CD4-positive, alpha-beta T cell treated with Interleukin-17A for 1 hour (primary cell): Measurements from ENCODE around the gene POU3F3.

Source experiments
- DNase-seq: peaks from one replicate; pipeline ENCODE4 v3.0.0-alpha.2; 2020

Gene POU3F3

DNA sequence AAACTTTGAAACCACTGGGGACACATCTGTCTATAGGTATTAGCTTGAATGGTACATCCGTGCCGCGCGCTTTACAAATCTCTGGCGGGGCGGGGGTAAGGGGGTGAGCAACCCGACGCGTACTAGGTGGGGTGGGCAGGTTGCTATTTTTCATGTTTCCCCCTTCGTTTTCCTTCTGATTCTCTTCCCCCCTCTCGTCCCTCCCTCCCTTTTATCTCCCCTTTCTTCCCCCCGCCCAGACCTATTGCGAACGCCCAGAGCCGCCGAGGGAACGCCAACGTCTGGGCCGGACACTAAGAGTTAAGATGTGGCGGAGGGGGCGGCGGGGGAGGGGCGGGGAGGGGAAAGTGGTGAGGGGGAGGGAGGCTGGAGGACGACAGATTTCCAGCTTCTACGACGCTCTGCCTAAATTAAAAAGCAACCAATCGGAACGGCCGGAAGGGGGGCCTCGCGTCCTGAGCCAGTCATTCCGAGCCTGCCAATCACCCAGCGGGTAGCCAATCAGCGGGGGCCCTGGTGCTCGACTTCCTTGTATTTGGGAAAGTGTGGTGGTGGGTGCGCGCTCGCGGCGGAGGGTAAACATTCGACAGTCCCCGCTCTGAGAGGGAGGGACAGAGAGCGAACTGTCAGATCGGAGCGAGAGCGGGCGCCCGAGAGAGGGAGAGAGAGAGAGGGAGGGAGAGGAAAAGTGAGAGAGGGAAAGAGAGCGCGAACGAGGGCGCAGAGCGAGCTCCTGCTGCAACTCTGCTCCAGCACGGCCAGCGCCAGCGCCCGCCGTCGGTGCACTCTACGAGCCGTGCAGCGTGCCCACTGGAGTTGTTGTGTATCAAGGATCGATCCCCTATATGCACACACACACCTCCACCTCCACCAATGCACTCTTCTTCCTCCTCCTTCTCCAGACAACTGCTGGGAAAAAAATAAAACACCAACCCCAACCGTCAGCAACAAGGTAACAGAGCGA is at the start of gene POU3F3:
TSS of gene POU3F3 (plus strand) at position 582 of the 964 bp plus-strand sequence. CDS start 1,396 bp downstream, outside the sequence.
- peak; percentile 33 for DNase-seq

DNA sequence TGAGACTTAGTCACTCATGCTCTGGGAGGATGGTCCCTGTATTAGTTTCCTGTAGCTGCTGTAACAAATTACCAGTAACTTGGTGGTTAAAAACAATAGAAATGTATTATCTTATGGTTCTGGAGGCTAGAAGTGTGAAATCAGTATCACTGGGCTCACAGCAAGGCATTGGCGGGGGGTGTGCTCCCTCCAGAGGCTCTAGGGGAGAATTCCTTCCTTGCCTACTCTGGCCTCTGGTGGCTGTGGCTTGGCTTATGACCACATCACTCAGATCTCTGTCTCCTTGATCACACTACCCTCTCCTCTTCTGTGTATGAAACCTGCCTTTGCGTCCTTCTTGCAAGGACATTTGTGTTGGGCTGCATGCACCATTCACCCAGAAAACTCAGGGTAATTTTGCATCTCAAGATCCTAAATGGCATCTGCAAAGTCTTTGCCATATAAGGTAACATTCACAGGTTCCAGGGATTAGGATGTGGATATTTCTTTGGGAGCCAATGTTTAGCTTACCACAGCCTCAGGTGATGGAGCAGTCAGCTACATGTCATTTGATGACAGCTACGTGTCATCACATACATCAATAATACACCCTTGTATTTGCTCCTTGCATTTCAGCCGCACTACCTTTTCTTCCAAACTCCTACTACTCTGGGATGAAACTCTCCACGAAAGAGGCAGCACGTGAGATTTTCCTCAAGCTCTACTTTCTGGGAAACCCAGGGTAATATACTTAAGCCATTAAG is 49.6 kb upstream of the POU3F3 start:
- no peak for DNase-seq

DNA sequence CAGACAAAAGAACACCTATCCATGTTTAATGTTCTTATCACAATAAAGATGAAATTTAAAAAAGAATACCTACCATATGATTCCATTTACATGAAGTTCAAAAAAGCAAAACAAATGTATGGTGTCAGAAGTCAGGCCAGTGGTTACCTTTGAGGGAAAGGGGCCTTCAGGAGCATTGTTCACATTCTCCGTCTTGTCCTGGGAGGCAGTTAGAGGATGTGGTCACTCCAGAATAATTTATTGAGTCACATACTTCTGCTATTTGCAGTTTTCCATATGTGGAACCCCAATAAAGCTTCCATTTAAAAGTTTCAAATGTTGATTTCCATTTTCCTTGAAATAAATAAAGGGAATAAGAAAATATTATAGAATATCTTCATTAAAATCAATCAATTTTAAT is 41.6 kb upstream of the POU3F3 start:
- DNase-seq, result no peak

DNA sequence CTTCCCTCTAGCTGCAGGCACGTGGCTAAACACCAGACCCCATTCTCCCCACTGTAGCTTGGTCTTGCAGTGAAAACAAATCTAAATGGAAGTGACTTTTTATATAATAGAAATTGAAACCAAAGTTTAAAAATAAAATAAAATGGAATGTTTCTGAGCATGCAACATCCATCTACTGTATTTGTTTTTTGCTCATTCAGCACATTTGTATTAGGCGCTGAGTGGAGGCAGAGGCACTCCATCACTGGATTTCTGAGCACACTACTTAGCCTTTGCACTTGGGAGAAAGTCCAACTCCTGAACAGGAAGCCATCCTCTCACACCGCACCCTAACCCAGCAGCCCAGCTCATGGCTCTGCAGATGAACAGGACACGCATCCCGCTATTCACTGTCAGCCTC is 37.8 kb upstream of the POU3F3 start:
- DNase-seq, result no peak

DNA sequence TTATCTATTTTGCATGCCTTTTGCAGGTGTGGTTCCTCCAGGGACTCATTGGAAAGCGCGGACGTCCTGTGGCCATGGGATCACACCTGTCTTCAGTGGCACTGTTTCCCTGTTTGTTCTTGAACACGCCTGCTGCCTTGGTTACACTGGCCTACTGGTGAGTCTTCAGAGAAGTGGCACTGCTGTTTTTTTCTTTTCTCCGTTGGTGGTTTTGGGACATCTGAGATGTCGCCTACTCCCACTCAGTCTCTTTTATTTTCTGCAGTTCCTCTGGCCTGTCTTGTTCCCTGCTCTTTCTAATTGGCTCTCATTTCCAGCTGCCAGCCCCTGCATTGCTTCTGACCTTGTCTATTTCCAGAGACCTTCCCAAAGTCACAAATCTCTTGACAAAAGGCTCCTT is 35.7 kb upstream of the POU3F3 start:
- no peak for DNase-seq

DNA sequence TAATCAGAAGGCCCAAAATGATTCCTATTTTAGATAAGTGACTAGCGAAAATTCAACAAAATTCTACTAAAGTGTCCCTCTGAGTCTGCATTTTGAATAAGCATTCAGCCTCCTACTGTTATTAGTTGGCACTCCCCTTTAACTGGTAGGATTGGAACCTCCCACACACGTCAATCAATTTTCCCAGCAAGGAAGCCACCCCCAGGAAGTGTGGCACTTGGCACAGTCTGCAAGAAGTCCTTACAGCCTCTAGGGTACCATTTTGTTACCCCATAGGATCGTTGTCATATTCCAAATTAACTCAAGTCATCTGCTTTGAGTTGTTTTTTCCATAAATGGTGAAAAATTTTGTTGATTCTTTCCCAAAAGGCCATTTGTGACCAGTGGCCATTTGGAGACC is 33.8 kb upstream of the POU3F3 start:
- DNase-seq, result no peak

DNA sequence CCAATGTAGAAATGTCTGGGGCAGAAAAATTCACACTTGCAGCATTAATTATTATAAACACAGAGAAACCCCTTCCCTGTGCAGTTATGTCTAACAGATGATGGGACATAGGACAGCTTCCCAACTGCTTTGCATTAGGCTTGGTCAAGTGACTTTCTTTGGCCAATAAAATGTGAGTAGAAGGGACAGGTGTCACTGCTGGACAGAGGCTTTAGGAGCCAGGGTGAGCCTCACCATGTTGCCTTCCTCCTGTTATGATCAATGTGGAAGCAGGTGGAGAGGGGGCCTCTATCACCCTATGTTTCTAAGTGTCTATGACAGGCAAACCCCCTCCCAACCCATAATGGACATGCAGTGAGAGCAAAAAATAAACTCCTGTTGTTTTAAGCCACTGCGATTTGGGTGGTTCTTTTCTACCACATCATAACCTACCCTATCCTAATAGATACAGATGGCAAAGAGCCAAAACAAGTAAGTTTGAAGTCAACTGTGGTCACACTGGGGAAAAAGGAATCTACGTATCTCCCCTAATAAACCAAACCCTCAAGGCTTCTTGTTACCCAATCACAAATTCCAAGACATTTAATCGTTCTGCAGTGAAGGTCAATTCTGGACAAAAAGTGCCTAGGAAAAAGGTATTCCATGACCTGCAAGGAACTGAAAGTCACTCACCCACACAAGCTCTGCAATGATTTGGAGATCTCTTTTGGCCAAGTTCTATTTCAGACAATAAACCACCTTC is 28.6 kb upstream of the POU3F3 start:
- no peak for DNase-seq

DNA sequence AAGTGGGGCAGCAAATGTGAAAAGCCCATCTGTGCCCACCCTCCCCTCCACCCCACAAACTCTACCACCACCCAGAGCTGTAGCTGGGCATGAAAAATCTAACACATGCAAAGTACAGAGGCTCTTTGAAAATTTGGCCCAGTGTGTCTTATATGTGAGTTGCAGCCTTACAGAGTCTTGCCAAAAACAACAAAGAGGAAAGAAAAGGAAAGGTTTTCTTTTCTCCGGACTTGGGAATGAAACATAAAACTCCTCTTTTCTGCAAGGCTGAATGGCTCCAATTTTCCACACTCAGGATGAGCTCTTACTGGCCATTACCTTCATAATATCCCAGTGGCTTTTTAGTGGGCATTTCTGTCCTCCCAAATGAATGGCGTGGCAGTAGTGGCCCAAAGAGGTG is 27.9 kb upstream of the POU3F3 start:
- no peak for DNase-seq

DNA sequence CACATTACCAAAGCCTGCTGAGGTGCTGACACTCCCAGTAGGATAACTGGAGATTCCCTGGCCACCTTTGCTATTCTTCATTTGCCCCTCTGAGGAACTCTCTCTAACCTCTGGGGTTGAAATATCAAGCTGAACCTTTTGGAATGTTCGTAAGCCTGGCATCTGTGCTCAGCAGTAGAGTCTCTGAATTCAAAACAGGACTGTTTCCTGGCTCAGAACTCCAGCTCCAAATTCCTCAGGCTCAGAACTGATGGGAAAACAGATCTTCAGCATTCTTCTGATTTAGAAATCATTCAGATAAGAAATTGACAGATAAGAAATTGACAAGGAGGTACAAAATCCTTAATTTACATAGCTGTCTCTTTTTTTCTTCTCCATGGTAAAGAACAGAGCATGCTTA is 22.2 kb upstream of the POU3F3 start:
- no peak for DNase-seq

DNA sequence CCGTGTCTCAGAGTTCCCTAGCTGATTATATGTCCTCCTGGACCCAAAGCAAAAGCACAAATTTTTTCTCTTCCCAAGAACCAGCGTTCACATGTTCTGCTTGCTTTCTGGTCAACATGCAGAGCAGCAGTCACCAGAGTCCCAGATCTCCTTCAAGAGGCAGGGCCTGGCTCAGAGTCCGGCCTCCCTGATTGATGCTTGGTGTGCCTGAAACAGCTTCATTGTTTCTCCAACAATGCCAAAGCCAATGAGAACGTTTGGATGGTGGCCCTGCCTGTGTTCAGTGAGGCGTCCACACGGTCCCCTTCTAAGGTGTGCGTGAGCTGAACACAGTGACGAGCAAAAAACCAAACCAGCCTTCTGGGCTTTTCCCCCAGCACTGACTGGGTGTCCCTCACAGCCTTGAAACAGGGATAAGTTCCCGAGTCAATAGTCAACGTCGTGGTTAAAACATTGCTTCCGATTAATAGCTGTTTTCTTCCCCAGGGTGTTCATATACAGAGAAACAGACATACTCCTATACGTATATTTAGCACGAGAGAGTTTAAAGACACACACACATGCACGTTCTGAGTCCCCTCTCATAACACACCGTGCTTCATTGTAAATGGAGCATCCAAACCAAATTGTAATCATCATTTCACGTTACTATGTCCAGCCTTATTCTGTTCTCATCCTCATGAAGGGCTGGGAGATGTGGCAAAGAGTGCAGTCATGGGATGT is 19.3 kb upstream of the POU3F3 start:
- no peak for DNase-seq

DNA sequence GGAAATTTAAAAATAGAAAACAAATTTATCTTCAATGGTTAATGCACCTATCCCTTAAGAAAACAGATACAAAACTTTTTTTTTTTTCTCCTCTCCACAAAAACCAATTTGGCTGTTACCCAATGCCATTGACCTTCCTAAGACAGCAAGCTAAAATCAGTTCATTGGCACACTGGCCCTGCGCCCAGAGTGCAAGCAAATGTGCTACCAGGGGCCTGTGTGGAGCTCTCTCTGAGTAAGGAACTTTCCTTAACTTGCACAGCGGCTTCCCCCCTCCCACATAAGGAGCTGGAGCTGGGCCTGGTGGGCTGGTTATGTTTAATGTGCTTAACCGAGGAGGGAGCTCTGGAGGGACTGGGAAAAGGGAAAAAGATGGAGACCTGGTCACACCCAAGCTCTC is 17.6 kb upstream of the POU3F3 start:
- no peak for DNase-seq

DNA sequence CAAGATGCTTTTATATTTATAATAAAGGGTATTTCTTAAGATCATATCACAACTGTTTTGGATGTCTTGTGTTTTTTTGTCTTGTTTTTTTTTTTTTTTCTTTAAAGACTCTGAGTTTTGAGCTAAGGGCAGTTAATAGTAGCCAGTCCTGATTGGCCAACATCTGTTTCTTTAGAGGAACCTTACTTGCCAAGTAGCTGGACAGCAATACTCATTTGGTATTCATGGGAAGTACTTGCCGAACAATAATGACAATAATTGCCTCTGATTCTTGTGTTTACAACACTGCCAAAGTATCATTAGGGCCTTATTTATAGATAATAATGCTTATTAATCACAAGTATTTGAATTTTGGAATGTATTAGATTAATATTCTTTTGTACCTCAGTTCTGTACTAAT is 17.1 kb upstream of the POU3F3 start:
- no peak for DNase-seq

DNA sequence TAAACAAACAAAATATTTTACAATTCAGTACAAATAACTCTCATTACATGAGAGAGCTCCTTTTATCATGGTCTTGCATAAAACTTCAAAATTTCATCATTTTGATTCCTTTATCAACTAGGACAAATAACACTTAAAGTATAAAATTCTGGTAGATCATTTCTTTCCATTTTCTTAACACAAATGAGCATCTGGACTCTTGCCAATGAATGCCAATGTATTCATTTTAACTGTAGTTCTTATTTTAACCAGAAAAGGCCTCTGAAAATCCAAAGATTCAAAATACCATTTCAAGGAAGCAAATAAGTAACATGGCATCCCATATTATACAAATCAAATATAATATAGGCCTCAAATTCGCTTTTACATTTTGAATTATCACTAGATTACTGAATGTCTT is 13.8 kb upstream of the POU3F3 start:
- DNase-seq, result no peak

DNA sequence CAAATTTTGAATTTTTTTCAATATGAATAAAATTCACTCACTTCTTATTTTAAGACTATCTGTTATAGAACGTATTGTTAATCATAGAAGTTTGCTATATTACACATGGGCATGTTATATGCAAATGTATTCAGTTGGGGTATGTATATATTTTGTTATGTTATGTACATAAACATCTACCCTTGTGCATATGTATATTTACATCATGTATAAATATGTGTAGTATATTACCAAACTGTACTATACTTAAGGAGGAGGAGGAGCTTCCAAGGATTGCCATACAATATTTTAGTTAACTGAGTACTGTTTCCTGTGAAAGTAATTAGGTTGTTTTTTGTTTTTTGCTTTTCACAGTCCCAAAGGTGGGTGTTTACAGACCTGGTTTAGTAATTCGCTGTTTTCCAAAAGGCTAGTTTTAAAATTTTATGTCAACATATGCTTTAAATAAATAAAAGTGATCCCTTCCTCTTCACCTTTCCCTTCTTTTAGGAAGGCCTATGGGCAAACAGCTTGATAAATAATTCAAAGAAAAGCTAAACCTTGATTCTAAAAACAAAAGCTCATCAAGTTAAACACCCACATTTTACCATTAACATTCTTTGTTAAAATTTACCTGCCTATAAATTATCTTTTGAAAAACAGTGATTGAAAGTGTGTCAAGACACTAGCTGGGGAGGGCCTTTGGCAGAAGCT is 12.9 kb upstream of the POU3F3 start:
- no peak for DNase-seq

DNA sequence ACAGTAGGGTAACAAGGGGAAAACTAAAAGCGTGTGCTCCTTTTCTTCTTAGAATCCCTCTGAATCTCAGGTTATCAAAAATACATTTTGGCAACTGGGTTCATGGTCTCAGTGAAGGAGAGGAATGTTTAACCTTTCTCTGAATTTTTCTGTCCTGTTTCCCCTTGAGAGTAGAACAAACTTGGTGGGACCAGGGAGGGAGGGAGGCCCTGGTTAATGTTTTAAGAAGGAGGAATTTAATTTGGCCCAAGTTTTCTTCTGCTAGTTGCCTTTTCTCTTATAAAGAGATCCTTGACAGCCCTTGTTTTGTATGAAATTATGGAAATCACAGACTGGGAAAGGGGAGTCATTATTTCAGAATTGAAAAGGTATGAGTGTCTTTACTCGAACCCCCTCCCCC is 12.2 kb upstream of the POU3F3 start:
- DNase-seq, result no peak

DNA sequence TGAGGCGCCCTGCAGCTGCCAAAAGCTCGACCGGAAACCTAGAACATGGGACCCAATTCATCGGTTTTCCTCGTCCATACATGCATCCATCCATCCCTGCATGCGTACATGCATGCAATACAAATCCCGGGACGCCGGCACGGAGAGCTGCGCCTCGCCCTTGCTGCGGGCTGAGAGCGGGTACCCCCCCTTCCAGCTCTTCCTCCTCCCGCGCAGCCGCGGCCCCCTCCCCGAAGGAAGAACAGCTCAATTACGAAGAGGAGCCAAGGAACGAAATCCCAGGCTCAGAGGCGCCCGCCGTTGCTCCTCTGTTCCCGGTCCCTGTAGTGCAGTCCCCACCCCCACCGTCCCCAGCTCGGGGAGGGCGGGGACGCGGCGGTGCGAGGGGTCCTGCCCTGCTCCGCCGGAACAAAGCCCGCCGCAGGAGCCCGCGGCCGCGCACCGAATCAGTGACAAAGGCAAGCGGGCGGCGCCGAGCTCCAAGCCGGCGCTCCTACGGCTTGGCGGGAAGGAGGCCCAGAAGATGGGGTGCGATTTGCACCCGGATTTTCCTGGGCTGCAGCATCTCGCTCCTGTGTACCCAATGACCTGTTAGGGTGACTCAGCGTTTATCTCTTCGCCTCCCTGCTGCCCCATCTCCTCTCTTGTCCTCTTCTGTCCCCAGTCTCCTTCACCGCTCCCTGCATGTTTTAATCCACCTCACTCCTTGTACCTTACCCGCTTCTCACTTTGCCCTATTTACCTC is 8.9 kb upstream of the POU3F3 start:
- DNase-seq, result no peak

DNA sequence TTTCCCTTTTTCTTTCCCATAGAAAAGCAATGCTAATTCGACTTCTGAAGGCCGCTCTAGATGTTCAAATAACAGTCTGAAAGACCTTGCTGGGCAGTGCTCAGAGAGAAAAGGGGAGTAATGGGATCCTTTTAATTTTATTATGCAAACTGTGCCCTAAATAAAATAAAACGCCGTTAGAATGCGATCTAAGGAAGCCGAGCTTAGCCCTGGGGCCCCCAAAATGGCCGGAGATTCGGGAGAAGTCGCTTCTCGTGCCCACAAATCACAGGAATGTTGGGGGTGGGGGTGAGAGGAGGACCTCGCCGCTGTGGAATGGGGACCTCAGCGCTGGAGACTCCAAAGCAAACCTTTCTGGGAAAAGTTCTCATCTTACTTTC is 8.4 kb upstream of the POU3F3 start:
- no peak for DNase-seq

DNA sequence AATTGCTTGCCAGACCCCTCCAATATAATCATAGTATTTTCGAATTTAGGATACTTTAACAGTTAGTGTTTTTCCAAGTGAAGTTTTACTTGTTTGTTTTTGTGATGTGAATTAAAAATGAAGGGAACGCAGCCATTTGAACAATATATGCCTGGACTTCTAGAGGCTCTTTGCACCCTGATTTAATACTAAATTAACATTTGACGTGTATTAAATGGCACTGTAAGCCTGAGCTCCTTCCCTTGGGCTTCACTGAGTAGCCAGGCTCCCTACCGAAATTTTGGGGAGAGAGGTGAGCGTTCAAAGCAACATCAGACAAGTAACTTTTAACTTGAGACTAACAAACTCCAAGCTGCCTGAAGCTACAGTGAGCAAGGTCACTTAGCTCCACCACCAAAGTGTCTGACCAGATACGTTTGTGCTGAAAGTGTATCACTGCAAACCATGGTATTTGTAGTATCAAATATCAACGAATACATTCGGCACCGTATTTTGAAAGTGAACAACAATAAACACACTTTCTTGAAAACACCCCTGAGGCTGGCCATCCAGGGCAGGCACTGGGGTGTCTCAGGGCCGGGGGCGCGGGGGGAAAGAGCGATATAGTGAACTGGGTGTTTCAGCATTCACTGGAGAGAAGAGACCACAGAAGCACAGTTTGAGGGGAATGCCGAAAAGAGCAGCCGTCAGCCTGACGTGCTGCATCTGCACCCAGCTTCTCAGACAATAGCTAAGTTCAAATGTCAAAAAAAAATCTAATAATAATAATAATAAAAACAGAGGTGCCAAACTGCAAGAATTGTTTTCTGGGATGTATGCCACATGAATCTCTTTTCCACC is 7.7 kb upstream of the POU3F3 start:
- DNase-seq, result no peak

DNA sequence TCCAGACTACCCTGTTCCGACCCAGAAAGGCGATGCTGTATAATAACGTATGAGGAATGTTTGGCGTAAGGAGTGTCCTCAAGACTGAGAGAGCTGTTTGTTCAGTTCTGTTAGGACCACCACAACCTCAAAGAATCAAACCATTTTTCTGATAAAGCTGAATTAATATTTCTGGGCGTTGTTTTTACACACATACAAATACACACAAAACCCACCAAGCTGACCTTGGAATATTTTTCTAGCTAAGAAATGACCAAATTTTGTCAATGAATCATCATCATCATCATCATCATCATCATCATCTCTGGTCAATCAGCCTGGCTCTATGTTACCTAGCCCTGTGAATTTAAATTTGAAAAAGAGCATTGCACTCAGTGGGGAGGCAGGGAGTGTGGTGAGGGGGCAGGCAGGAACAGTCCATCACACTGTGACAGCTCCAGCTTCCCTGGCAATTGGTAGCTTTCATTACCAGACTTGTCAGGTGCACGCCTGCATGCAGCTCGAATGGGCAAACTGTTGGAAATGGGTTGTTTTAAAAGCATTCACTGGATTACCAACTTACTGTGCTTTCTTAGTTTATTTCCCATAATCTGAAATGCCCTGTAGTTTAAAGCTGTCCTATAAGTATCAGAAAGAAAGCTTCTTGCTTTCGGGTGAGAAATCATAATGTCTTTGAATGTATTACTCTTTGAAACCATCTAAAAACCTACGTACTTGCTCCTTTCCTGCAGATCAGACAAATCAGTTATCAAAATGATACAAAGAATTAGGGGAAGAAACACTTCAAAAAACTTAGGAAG is 6.9 kb upstream of the POU3F3 start:
- DNase-seq, result no peak
